ENCODE results near the gene ESRP2.

ESRP2 gene

DNA sequence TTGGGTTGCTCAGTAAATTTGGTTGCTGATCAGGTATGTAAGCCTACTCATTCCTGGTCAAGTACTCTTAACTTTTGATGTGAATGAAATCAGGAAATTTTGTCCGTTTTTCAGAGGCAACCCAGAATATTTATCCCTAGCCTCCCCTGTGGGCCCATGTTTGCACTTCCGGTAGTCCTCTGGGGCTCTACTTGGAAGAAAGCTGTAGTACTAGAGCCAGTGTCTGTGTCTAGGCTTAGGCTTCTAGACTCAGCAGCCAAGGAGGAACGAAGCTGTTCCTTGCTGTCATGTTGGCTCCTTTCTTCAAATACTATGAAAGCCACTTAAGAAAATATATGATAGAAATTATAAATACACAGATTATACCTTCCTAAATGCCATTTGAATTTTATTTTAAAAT, 21.2 kb downstream of the ESRP2 start:
- DNase-seq, result no peak

DNA sequence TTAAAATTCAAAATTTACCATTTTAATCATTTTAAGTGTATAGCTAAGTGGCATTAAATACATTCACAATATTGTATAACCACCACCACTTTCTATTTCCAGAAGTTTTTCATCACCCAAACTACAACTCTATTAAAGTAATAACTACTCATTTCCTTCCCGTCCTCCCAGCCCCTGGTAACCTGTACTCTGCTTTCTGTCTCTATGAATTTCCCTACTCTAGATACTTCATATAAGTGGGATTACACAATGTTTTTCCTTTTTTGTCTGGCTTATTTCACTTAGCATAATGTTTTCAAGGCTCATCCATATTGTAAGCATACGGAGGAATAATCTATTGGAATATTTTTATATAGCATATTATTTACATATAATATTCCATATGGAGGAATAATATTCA, 29.7 kb downstream of the ESRP2 start:
- DNase-seq, result no peak

- no peak for DNase-seq
Measured at GRCh38 chr16:68202091-68202519, 33.8 kb downstream of the ESRP2 start.

DNA sequence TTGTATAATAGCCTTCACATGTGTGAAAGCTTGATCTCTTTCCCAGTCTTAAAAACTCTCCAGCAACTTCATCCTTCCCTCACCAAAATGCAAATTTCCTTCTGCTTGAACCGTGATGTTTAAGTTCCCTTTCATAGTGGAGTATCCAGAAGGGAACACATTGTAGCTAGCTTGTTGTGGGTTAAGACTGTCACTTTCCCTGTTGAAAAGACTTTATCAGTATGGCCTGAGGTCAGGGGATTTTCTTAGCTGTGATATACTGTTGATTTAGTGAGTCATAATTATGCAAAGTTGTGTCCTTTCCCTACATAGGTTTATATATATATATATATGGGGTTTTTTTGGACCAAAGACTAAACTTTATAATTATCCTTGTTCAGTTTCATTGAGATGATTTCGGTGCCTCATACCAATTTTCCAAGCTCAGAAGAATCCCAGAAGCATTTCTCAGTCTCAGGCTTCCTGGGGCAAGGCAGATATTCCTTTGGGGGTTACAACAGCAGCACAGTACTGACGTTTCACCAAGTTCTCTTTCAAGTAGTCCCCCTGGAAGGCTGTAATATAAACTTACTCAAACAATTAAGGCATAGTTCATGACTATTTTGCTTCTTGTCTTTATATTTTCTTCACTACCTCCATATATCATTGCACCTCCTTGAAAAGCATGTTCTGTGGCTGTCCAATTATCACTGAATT, 35.7 kb downstream of the ESRP2 start:
- DNase-seq, result no peak

DNA sequence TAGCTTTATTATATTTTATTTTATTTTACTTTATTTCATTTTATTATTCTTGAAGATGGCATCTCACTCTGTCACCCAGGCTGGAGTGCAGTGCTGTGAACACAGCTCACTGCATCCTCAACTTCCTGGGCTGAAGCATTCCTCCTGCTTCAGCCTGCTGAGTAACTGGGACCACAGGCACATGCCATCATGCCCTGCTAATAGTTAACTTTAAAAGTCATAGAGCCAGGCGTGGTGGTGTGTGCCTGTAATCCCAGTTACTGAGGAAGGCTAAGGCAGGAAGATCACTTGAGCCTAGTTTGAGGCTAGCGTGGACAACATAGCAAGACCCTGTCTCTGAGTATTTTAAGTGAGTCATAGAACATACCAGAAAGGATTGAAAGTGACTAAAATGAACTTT, 38.7 kb downstream of the ESRP2 start:
- DNase-seq, result no peak

DNA sequence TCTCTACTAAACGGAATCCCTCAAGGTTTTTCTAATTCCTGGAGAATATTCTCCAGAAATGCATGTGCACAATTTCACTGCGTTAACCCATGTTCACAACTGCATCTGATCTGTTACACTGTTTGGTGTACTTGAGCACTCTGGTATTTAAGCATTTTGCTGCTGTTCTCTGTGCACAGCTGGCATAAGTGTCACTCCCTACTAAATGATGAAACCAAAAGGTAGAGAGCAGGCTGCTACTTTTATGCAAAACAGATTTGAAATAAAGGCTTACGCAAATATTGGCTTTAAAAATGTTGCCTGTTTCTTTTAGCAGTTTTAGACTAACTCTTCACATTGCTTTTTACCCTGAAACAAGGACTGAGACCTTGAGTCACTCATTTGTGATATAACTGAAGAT, 41.7 kb downstream of the ESRP2 start:
- no peak for DNase-seq

- no peak for DNase-seq
Measured at GRCh38 chr16:68190736-68191510, 45.0 kb downstream of the ESRP2 start.

DNA sequence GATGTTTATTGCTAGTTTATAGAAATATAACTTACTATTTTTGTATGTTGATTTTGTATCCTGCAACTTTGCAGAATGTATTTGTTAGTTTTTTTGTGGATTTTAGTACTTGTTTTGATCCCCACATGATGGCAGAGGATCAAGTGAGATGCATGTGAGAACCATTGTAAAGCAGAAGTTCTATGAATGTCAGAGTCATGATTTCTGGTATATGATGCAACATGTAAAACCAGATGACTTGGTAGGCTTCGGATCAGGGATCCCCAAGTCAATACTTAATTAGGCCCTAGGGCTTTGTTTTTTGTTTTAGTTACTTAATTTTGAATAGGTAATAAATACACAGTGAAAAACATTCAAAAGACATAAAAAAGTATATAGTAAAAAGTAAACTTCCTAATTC, 45.8 kb downstream of the ESRP2 start:
- no peak for DNase-seq

DNA sequence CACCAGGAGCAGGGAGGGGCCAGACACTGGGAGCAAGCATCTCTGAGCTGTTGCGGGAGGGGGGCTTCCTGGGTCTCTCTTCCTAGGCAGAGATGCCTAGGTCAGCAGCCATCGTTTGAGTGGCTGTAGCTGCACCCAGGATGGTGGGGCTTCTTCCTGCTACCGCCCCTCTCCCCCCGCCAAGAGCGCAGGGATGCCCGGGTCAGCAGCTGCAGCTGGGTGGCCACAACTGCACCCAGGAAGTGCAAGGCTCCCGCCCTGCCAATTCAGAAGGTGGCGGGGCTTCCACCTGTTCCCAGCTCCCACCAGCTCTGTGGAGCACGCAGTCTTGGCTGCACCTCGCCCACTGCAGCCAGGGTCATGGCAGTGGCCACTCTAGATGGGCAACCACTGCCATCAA, 47.8 kb downstream of the ESRP2 start:
- DNase-seq, result no peak

DNA sequence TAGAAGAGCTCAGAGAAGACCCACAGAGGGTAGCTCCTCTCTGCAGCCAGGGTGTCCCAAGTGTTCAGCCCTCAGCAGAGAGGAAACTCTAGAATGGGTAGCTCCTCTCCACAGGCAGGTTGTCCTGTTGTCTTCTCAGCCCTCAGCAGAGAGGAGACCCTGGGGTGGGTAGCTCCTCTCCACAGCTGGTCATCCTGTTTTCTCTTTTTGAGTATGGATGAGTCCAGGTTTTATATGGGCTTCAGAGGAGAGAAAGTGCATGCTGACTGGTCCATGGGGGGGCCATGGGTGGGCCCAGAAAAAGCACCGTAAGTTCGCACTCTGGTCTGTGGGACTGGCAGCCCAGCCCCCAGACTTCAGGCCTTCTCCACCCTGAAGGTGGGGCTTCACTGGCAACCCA, 48.4 kb downstream of the ESRP2 start:
- no peak for DNase-seq

DNA sequence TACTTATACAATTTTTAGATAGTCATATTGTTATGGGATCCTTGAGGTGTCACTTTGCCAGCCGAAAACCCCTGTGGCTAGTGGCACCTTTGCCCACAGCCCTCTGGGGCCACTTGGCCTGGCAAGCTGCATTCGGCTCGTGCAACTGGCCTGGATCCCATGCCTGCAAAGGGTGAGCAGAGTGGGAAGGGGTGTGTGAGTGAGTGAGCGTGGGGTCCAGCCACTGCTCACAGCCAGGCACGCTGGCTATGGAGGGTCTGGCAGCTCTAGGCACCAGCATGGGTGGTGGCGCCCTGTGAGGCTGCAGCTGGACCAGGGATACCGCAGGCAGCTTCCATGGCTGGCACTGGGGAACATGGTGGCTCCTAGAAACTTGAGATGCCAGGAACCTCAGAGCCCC, 49.0 kb downstream of the ESRP2 start:
- no peak for DNase-seq

DNA sequence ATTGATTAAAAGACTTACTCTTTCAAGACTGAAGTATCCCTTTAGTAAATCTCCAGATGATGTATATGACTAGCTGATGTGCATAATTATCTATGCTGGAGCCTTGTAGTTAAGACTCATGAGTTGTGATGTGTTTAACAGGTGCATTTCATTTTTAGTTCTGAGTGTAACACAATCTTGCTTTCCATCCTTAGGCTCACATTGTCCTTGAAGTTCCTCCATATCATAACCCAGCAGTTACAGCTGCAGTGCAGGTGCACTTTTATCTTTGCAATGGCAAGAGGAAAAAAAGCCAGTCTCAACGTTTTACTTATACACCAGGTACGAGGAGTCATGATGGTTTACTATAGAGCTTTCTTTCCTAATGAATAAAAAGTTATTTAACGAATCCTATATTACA, 52.9 kb downstream of the ESRP2 start:
- no peak for DNase-seq

DNA sequence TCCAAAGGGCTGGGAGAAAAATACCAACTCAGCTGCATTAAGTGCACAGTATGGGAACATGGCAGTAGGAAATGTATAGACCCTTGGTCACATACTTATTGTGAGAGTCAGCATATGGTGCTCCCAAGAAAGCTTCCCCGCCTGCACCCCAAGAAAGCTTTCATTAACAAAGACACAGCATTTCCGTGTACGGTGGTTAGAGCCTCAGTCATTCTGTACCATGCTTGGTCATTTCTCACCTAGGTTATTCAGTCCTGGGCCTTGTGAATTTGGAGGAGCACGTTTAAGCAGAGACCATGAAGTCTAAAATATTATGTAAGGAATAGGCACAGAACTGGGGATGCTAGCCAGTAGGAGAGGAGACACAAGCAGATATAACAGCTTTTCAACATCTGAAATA, 56.1 kb downstream of the ESRP2 start:
- no peak for DNase-seq

DNA sequence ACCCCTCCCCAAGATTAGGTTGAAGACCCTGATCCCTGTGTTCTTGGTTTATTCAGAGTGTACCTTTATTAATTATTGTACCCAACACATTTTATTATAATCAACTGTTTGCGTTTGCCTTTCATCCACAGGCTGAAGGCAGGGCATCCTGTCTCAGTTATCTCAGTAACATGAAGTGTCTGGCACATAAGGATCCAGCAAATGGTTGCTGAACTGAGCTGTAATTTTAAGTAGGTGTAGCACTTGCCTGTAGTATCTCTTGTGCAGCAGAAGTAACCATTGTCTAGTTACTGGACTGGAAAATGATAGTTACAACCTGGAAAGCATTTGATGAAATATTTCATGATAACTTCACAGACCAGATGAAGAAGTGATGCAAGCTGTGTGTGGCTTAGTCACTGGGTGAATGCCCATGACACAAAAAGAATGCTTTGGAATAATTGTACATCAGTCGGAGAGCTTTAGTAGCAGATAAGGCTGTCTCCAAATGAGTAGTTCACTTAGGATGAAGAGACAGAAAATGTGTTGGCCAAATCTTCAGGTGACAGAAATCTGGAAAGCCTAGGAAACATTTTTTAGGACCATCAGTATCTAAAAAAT, 56.6 kb downstream of the ESRP2 start:
- no peak for DNase-seq

All from NCI-H748 treated with DMSO at 0.1 percent for 48 hours (cell line).